HCT116 (cell line): ENCODE data around the gene EARS2.

ENCODE experiments used
- EZH2phosphoT487 ChIP-seq: fragments of 200-600 bp; IDR thresholded peaks from 2 replicates; pipeline ENCODE4 v1.6.1; 2018; ENCODE audit warnings: antibody characterized with exemption, borderline replicate concordance
- POLR2A ChIP-seq: IDR thresholded peaks from 2 replicates; pipeline ENCODE4 v1.7.0; 2011; ENCODE audit warnings: borderline replicate concordance; ENCODE audit not compliant: insufficient read depth, insufficient read length; ENCODE audit errors: extremely low read depth
- YY1 ChIP-seq: IDR thresholded peaks from 2 replicates; pipeline ENCODE4 v1.6.1; 2011; ENCODE audit warnings: low read length, low read depth, moderate library complexity, mild to moderate bottlenecking; ENCODE audit not compliant: insufficient replicate concordance; ENCODE audit errors: extremely low read depth
- TF ChIP-seq, protein P1 (sequence below): IDR thresholded peaks from 2 replicates; pipeline ENCODE4 v1.6.1; 2012
- TF ChIP-seq, protein P2 (sequence below): IDR thresholded peaks from 2 replicates; pipeline ENCODE4 v1.6.1; 2011; ENCODE audit warnings: mild to moderate bottlenecking, low read length, moderate library complexity; ENCODE audit not compliant: insufficient replicate concordance; ENCODE audit errors: extremely low read depth

DNA sequence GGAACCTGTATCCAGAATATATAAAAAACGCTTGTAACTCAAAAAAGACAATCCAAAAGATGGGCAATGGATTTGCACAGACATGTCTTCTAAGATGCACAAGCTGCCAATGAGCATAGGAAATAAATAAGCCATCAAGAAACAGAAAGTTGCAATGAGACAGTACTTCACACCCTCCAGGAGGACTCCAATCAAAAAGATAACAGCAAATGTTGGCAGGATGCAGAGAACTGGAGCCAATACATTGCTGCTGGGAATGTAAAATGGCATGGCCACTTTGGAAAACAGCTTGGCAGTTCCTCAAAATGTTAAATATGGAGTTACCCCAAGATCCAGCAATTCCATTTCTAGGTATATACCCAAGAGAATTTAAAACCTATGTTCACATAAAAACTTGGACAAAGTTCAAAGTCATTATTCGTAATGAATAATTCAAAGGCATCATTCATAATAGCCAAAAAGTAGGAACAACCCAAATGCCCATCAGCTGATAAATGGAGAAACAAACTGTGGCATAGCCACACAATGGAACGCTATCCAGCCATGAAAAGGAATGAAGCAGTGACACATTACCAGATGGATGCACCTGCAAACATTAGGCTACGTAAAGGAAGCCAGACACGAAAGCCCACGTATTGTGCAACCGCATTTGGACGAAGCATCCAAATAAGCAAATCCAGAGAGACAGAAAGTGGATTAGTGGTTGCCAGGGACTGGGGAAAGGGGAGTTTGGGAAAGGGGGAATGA is 72.5 kb downstream of the EARS2 start:
- TF ChIP-seq, protein P1, sequence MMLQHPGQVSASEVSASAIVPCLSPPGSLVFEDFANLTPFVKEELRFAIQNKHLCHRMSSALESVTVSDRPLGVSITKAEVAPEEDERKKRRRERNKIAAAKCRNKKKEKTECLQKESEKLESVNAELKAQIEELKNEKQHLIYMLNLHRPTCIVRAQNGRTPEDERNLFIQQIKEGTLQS, result no peak
- TF ChIP-seq POLR2A, result no peak
- no peak for TF ChIP-seq YY1
- TF ChIP-seq, protein P2, sequence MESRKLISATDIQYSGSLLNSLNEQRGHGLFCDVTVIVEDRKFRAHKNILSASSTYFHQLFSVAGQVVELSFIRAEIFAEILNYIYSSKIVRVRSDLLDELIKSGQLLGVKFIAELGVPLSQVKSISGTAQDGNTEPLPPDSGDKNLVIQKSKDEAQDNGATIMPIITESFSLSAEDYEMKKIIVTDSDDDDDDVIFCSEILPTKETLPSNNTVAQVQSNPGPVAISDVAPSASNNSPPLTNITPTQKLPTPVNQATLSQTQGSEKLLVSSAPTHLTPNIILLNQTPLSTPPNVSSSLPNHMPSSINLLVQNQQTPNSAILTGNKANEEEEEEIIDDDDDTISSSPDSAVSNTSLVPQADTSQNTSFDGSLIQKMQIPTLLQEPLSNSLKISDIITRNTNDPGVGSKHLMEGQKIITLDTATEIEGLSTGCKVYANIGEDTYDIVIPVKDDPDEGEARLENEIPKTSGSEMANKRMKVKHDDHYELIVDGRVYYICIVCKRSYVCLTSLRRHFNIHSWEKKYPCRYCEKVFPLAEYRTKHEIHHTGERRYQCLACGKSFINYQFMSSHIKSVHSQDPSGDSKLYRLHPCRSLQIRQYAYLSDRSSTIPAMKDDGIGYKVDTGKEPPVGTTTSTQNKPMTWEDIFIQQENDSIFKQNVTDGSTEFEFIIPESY, result no peak
- TF ChIP-seq EZH2phosphoT487, result no peak
